Body of pancreas (tissue), 4 donors: ENCODE results near the gene CFAP77. TPM values are rescaled to one million over a fixed set of nuclear protein-coding genes. Genes with fewer than 3 reads are reported as not detected.

Source experiments
- ATAC-seq: fragments of 150-250 bp; one replicate; pipeline ENCODE4 v1.9.1; 2016
- DNase-seq, 4 donors: peaks; one replicate each; pipeline ENCODE4 v3.0.0-alpha.2; 2019
- H3K27ac ChIP-seq, 4 donors: fragments of 200-600 bp; sonication (generic); 1 replicate in 3 of 4; 2 replicates in 1 of 4; pipeline versions ENCODE4 v1.5.1 to v1.6.1; 2016 to 2019; ENCODE audit warnings: mild to moderate bottlenecking in 1 of 4, mixed read lengths in 1 of 4, moderate library complexity in 1 of 4
- H3K27me3 ChIP-seq, 2 donors: fragments of 200-600 bp; sonication (generic); one replicate each; pipeline ENCODE4 v1.6.0; 2016; ENCODE audit warnings: mild to moderate bottlenecking in 1 of 2
- H3K36me3 ChIP-seq, 2 donors: fragments of 200-600 bp; sonication (generic); replicated peaks in 1 of 2; 2 replicates each; pipeline ENCODE4 v1.5.1; 2016; ENCODE audit warnings: low read depth in 2 of 2; ENCODE audit not compliant: insufficient read depth in 1 of 2
- H3K4me1 ChIP-seq: fragments of 200-600 bp; sonication (generic); one replicate; pipeline ENCODE4 v1.6.0; 2016
- H3K4me3 ChIP-seq, 2 donors: fragments of 200-600 bp; sonication (generic); 1 replicate in 1 of 2; 2 replicates in 1 of 2; pipeline ENCODE4 v1.5.1; 2016 to 2019
- H3K9me3 ChIP-seq, 3 donors: fragments of 200-600 bp; sonication (generic); 1 replicate in 2 of 3; 2 replicates in 1 of 3; pipeline ENCODE4 v1.5.1; 2016
- POLR2A ChIP-seq, 3 donors: fragments of 450-650 bp; IDR thresholded peaks; one replicate each; pipeline ENCODE4 v1.6.1; 2016; ENCODE audit warnings: antibody characterized with exemption in 3 of 3, mild to moderate bottlenecking in 2 of 3
- WGBS, 2 donors: methylation state at CpG; one replicate each; pipeline ENCODE4 v1.1.5; 2017; 5-methylcytosine and 5-hydroxymethylcytosine counted together
- intact Hi-C: fragments of 100-400 bp; cut with DNase I; formaldehyde crosslinking; loops from one replicate; pipeline ENCODE4 v1.15.1; 2023
- total RNA-seq, 2 donors: library from RNA; depleted of rRNA; stranded (reverse); fragments of >200 nt; gene quantifications; one replicate each; pipeline ENCODE4 v1.1.0, GENCODE V29; 2016
- TF ChIP-seq, protein P1 (sequence below), 7 experiments: fragments of 450-650 bp in 4 of 7; fragments of 200-600 bp in 3 of 7; sonication (generic) in 3 of 7; IDR thresholded peaks; one replicate each; pipeline ENCODE4 v1.5.1; 2016 to 2019; ENCODE audit warnings: antibody characterized with exemption in 7 of 7

The CFAP77 gene
- total RNA-seq, 2 donors from 2014 or later = not detected

DNA sequence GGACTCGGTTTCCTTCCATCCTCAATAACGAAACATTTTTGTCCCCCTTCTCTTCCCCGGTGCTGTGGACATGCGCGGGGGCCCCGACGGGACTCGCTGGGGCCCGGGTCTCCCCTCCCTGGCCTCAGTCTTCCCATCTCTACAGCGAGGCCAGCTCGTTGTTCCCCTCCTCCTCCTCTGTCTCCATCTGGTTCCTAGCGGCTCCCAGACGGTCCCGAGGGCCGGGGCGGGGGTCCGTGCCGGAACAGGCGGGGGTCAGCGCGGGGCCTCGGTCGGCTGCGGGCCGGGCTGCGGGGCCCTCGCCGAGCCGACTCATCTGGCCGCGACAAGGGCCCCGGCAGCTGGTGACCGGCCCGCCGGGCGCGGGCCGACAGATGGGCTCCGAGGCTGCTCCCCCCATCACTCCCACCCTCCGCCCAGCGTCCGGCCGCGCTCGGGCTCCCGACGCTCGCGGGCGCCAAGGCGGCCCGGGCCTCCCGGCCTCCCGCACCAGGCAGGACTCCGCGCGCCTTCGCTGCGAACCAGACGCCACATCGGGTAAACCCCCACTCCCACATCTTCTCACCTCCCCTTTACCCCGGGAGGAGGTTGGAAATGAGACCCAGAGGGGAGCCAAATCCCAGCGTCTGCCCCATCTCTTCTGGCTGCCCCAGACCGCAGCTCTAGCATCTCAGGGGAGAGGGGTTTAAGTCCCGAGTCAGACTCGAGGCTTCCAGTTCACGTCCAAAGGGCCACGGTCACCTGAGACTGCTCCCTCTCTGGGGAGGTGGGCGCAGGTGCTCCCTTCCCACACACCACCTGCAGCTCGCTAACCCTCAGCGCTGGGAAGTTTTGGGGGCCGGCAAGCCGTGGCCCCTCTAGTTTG is 180.5 kb downstream of the CFAP77 start:
- Histone ChIP-seq H3K9me3 (no peaks in the 10 kb centered on the region), H3K36me3 (peaks cover 3 to 9% of the 10 kb centered on the region in 2 donors), H3K4me3 (no peak overlapping the region), H3K27ac (no peak overlapping the region), H3K4me1 (peaks cover 7% of the 10 kb centered on the region), H3K27me3 (peaks cover 0 to 48% of the 10 kb centered on the region in 2 donors)
- TF ChIP-seq POLR2A (IDR thresholded peaks at IDR 0.05) = no peak
- TF ChIP-seq, protein P1, sequence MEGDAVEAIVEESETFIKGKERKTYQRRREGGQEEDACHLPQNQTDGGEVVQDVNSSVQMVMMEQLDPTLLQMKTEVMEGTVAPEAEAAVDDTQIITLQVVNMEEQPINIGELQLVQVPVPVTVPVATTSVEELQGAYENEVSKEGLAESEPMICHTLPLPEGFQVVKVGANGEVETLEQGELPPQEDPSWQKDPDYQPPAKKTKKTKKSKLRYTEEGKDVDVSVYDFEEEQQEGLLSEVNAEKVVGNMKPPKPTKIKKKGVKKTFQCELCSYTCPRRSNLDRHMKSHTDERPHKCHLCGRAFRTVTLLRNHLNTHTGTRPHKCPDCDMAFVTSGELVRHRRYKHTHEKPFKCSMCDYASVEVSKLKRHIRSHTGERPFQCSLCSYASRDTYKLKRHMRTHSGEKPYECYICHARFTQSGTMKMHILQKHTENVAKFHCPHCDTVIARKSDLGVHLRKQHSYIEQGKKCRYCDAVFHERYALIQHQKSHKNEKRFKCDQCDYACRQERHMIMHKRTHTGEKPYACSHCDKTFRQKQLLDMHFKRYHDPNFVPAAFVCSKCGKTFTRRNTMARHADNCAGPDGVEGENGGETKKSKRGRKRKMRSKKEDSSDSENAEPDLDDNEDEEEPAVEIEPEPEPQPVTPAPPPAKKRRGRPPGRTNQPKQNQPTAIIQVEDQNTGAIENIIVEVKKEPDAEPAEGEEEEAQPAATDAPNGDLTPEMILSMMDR (IDR thresholded peaks at IDR 0.05) = no peak
- intact Hi-C loops = no loop called here
- DNase-seq (no peak), ATAC-seq (no peak)
- 2 to 6% methylated on average over 31 to 60 of the region's 73 CpGs for WGBS, 2 donors

DNA sequence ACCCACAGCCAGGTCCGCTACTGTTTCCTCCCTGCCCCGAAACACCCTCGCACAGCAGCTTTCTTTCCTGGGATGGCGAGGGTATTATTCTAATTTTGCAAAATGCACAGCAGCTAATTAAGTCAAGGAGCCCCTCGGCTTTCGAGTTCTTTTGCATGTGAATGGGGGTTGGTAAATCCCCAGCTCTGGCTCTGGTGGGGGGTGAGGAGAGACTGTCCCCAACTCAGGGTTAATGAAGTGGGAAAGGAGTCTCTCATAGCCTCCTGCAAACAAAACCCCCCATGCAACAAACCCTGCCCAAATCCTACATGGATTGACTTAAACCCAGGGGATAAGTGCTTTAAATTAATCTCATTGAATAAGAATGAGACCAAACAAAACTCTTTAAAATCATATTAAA is 181.2 kb downstream of the CFAP77 start:
- Histone ChIP-seq H3K27me3 (peaks cover 0 to 42% of the 10 kb centered on the region in 2 donors), H3K27ac (no peak overlapping the region), H3K4me1 (peaks cover 7% of the 10 kb centered on the region), H3K4me3 (no peak overlapping the region), H3K36me3 (peaks cover 3 to 13% of the 10 kb centered on the region in 2 donors), H3K9me3 (no peaks in the 10 kb centered on the region)
- TF ChIP-seq, protein P1 (IDR thresholded peaks at IDR 0.05) = no peak
- no peak for TF ChIP-seq POLR2A (IDR thresholded peaks at IDR 0.05)
- no peak for DNase-seq
- 20 to 21% methylated on average over 1 to 6 of the region's 6 CpGs for WGBS, 2 donors
- no peak for ATAC-seq
- intact Hi-C loops = no loop called here

DNA sequence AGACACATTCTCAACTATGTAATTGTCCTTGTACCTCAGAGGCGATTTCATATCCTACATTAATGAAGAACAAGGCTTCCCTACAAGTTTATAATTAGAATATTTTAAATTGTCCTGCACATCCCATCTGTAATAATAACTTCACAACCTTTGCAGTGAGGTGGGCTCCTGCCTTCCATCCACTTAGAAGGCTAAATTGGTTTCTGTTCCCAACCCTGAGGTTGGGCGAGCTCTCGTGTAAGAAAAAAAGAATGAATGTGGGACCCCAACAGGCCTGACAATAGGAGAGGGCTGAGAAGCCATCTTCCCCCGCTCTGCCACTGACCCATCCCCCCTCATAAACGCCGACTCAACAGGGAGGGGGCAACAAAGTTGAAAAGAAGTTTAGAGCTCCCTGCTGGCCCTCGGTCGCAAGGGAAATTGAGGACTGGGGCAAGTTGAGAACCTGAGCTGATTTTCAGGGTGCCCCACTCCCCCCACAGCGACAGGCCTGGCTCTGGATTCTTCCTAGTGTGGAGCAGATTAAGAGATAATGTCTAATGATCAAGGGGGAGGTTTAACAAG is 181.8 kb downstream of the CFAP77 start:
- no peak for DNase-seq
- ATAC-seq = no peak
- Histone ChIP-seq H3K27me3 (peaks cover 0 to 38% of the 10 kb centered on the region in 2 donors), H3K9me3 (no peaks in the 10 kb centered on the region), H3K36me3 (peaks cover 3 to 13% of the 10 kb centered on the region in 2 donors), H3K27ac (no peak overlapping the region), H3K4me3 (no peak overlapping the region), H3K4me1 (peaks cover 7% of the 10 kb centered on the region)
- no peak for TF ChIP-seq POLR2A (IDR thresholded peaks at IDR 0.05)
- TF ChIP-seq, protein P1 (IDR thresholded peaks at IDR 0.05) = no peak
- intact Hi-C loops = no loop called here
- 60 to 71% methylated on average over 9 of the region's 9 CpGs for WGBS, 2 donors

DNA sequence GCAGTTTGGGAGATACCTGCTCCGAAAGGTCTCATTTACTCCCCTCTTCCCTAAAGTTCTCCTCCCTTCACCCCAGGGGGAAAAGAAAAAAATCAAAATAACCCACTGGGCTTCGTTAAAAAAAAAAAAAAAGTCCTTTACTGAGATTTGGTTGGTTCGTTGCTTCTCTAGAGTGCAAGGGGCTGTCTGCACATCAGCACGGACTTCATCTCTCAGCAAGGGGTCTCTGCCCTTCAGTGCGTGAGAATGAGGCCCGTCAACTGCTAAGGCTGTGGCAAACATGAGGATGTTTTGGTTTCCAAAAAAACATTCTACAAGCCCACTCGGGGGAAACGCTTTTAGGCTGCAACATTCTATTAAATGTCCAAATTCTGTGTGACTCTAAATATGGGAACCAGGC is 182.4 kb downstream of the CFAP77 start:
- H3K27me3 ChIP-seq = peaks cover 0 to 33% of the 10 kb centered on the region in 2 donors
- TF ChIP-seq, protein P1 (IDR thresholded peaks at IDR 0.05) = no peak
- no peak for TF ChIP-seq POLR2A (IDR thresholded peaks at IDR 0.05)
- intact Hi-C loops = no loop called here

More for the DNA sequence above, 182.4 kb downstream of the CFAP77 start:
- no peak for DNase-seq
- ATAC-seq = no peak
- Histone ChIP-seq H3K4me1 (peaks cover 7% of the 10 kb centered on the region), H3K9me3 (no peaks in the 10 kb centered on the region), H3K36me3 (peaks cover 3 to 13% of the 10 kb centered on the region in 2 donors), H3K4me3 (no peak overlapping the region), H3K27ac (no peak overlapping the region)
- WGBS, 2 donors = 76 to 85% methylated on average over 8 of the region's 8 CpGs
